HG02798 (cell line): ENCODE data around the gene SCFD2.
"Not testable (repeated sequence)": the region's sequence is repeated elsewhere in the genome, so short reads cannot be mapped to it uniquely, and the experiment has no call there.

ENCODE experiments used
- ATAC-seq: cut with Tn5 transposase; IDR thresholded peaks from one replicate; pipeline ENCODE4 v1.9.1; 2021; ENCODE audit warnings: mild to moderate bottlenecking; ENCODE audit not compliant: unreplicated experiment, poor library complexity

Gene SCFD2

GRCh38 chr4:53156896-53157295 is 209.0 kb downstream of the SCFD2 start:
- ATAC-seq: no peak

DNA sequence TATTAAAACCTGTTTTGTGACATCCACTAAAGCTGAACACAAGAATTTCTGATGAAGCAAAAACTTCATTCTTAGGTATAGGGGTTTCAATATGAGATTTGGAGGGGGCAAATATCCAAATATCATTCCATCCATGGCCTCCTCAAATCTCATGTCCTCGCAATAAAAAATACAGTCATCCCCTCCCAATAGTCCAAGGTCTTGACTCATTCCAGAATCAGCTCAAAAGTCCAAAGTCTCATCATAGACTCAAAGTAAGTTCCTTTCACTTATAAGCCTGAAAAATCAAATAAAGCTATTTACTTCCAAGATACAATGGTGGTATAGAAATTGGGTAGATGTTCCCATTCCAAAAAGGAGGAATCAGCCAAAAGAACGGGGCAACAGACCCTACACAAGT is 213.4 kb downstream of the SCFD2 start:
- ATAC-seq: no peak

GRCh38 chr4:53151489-53151788 is 214.4 kb downstream of the SCFD2 start:
- no peak for ATAC-seq

DNA sequence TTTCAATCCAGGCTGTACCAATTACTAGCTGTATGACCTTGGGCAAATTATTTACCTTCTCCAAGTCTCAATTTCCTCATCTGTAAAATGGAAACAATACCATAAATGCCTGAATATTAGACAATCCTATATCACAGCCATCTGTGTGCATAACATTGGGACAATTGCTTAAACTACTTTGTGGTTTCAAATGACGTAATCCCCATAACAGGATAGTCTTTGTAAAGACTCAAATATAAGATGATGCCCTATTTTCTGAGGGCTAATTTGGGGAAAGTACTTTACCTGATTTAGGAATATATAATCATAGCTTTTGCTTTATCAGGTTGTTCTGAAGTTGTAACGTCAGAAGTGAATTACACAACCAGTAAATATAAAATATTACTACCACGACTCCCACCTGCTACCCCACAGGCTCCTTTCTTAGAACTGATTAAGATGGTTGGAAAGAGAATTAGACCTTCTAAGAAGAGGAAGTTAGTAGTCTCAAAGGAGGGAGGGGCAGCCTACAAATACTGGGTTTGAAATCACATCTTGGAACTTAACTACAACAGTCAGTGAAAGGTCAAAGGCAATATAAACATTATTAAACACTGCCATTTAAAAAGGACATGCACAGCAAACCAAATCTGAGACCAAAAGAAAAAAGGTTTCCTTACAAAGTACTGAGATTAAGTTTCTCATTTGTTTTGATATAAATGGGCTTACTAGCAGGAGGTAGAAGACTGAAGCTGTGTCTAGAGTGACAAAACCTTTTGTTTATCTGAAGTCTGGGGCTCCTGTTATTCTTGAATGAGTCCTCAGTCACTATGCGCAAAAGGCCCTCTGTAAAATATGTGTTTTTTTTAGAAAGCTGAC is 215.0 kb downstream of the SCFD2 start:
- no peak for ATAC-seq

DNA sequence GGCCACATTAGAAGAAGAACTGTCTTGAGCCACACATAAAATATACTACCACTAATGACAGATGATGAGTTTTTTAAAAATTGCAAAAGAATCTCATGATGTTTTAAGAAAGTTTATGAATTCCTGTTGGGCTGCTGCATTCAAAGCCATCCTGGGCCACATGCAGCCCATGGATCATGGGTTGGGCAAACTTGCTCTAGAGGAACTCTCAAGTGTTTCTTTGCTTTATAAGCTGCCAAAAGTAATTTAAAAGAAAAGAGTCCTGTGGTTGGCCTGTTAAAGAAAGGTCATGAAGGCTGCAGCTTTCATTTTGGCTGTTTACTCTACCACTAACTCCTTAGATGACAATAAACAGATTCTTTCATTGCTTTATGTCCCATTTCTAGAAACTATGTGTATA is 218.2 kb downstream of the SCFD2 start:
- ATAC-seq: no peak

GRCh38 chr4:53147197-53147596 is 218.7 kb downstream of the SCFD2 start:
- ATAC-seq: no peak

DNA sequence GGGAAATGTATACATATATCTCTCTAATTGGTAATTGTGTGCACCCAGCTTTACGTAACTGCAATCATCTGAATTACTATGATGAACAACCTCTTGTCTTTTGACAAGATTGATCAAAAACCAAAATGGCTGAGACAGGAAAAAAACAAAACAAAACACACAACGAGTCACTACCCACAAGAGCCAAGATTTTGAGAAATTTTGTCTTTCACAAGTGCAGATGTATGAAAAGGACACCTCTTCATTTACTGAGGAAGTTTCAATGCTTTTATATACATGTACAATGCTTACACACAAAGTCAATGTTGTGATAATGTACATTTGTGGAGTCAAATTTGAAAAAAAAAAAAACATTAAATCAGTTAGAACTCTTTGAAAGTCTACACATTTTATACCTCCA is 224.6 kb downstream of the SCFD2 start:
- no peak for ATAC-seq

GRCh38 chr4:53139256-53139655 is 226.6 kb downstream of the SCFD2 start:
- ATAC-seq: not testable (repeated sequence)

DNA sequence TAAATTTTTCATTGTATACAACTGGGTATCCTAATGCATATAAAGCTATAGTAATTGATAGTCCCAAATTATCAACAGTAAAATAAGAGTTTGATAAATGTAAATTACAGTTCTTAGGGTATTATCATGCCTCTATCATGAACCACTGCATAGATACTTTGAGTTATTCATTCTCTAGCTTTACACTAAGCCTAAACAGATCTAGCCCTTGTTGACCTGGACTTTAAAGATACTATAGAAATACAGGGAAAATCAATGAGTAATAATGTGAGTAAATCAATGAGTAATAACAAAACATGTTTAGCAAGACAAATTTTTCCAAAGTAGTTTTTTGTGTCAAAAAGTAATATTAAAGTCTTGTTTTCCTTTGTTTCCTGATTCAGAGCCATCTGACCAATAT is 228.4 kb downstream of the SCFD2 start:
- no peak for ATAC-seq

GRCh38 chr4:53136954-53137353 is 228.9 kb downstream of the SCFD2 start:
- ATAC-seq: no peak

- ATAC-seq: no peak
Measured at GRCh38 chr4:53132132-53132891, 233.5 kb downstream of the SCFD2 start.

DNA sequence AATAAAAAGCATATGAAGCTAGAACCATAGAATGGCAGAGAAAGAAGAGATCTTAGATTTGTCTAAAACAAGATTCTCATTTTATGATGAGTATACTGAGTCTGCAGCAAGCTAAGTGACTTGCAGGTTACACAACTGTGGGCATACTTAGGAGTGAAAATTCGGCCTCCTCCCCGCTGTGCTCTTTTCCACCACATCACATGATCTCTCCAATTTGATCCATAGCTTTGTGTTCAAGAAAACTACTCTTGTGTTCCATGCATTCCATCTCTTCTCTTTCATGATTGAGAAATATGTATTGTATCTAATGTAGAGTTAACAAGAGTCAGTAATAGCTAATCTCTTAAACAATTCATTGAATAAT is 234.3 kb downstream of the SCFD2 start:
- ATAC-seq: no peak

- no peak for ATAC-seq
Measured at GRCh38 chr4:53130896-53131561, 234.8 kb downstream of the SCFD2 start.

GRCh38 chr4:53128706-53129357 is 237.0 kb downstream of the SCFD2 start:
- ATAC-seq: no peak

DNA sequence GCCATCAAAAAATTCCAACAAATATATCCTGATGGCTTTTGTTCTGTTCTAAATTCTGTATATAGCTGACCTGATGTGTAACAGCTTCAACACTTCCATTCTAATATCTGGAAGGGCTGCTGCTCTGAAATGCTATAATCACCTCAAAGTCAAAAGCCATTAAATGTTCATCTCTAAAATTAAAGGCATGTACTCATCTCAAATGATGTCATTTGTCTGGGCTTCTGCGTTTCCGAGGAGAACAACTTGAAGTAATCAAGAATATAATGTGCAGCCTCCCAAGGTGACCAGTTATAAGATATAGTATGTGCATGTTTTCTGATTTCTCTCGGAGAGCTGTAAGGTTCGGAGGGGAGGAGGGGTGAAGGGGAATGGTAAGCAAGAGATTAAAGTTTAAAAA is 237.6 kb downstream of the SCFD2 start:
- no peak for ATAC-seq

DNA sequence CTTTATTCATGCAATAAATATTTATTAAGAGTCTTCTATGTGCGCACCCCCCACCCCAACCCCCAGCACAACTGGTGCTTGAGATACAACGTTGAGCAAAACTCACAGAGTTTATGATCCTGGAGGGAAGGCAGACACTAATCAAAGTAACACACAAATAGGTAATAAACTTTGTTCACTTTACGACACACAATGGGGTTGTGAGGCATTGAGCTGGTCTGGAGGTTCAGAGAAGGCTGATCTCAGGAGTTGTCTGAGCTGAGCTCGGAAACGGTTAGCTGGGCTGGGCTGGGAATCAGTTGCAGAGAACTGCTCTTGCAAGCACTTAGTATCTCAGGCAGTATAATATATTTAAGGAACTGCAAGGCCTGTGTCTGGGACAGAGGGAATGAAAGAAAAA is 238.5 kb downstream of the SCFD2 start:
- no peak for ATAC-seq

DNA sequence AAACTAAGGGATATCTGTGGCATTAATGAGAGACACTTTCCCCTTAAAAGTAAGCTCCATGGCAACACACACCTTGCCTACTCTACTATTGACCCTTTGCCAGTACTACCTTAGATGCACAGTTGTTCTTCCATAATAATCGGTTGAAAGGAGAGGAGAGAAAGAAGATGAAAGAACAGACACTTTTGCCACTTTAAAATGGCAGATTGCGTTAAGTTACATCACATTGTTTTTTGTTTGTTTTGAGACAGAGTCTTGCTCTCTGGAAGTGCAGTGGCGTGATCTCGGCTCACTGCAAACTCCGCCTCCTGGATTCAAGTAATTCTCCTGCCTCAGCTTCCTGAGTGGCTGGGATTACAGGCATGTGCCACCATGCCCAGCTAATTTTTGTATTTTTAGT is 239.8 kb downstream of the SCFD2 start:
- no peak for ATAC-seq

DNA sequence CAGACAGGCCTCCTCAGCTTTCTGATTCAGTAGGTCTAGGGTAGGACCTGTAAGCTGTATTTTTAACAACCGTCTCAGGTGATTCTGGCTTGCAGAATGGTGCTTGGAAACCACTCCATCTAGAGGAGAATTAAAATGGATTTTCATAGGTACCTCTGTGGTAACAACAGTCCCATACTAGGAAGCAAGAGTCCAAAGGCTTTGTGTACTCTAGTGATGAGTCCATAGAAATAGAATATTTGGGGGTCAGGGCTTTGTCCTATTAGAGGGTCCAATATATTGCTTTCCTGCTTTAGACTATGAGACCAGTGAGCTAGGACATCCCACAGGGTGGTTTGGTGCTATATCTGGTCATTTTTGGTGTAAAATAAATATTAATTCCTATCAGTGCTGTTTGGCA is 242.0 kb downstream of the SCFD2 start:
- no peak for ATAC-seq

- no peak for ATAC-seq
Measured at GRCh38 chr4:53123171-53123570, 242.7 kb downstream of the SCFD2 start.

DNA sequence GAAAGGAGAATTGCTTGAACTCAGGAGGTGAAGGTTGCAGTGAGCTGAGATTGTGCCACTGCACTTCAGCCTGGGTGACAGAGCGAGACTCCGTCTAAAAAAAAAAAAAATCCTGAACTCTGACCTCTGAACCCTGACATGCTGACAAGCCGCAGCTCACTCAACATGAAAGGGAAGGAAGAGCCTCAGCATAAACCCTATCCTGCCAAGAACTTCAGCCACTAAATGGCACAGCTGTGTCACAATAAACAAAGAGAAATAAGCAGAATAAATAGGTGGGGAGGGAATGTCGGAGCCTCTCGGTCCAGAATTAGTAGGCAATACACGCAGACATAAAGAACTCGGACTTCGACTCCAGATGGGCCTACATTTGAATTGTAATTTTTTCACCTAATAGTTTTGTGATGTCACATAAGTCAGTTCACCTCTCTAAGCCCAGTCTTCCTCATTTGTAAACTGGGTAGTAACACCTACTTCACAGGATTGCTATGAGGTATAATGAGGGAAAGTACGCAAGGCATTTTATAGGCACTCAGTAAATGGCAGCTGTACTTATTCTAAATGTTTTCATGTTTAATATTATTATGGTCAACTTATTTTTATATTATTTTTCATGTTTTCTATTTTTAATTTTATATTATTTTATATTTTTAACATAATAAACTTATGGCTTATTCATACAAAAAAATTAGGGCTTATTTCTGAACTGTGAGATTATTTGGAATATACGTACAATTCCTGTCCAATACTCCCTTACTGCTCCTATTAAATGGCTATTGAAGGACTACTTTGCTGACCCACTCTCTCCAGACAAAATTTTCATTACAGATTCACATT is 243.4 kb downstream of the SCFD2 start:
- ATAC-seq: no peak
